Left ventricle myocardium superior (tissue), 1 donor: ENCODE results near the gene POT1. TPM values are rescaled to one million over a fixed set of nuclear protein-coding genes. Genes with fewer than 3 reads are reported as not detected.

Source experiments
- ATAC-seq: fragments of 200-7000 bp; cut with Tn5 transposase; one replicate; pipeline ENCODE4 v1.9.1; 2020; ENCODE audit warnings: mild to moderate bottlenecking, moderate library complexity
- DNase-seq: peaks from one replicate; pipeline ENCODE4 v3.0.0-alpha.2; 2020
- intact Hi-C: fragments of 100-400 bp; cut with micrococcal nuclease; formaldehyde crosslinking; loops from one replicate; pipeline ENCODE4 v1.11.0; 2022
- total RNA-seq: library from RNA; stranded (reverse); fragmentation: NEBNext Ultra II Directional; extraction: Animal tissue kit (Norgen Biotek cat#: 25700); gene quantifications from one replicate; pipeline ENCODE4 v1.2.1, GENCODE V29; 2021
- donor health status: DM: no; HTN: yes; CAD: no; lungs with severe emphysema.

The POT1 gene
- total RNA-seq, 1 donor from 2014 or later: 16.9 TPM

GRCh38 chr7:124780608-124781007 lies 149.0 kb downstream of the POT1 start:
- ATAC-seq (no peak), DNase-seq (no peak)
- intact Hi-C loops: loop anchor here (5.0 kb wide), 1 partner anchor 608 kb away; no protein-coding TSS in a partner anchor

GRCh38 chr7:124780056-124780455 lies 149.6 kb downstream of the POT1 start:
- DNase-seq (no peak), ATAC-seq (no peak)
- intact Hi-C loops: loop anchor here (5.0 kb wide), 1 partner anchor 608 kb away; no protein-coding TSS in a partner anchor

- ATAC-seq (no peak), DNase-seq (no peak)
- intact Hi-C loops: loop anchor here (5.0 kb wide), 1 partner anchor 607 kb away; no protein-coding TSS in a partner anchor
Observed at GRCh38 chr7:124779620-124780019, 150.0 kb downstream of the POT1 start.

GRCh38 chr7:124779194-124779593 lies 150.4 kb downstream of the POT1 start:
- intact Hi-C loops: no loop called here
- ATAC-seq: no peak
- no peak for DNase-seq

- no peak for ATAC-seq
- DNase-seq: no peak
- intact Hi-C loops: no loop called here
Observed at GRCh38 chr7:124777268-124777667, 152.4 kb downstream of the POT1 start.

GRCh38 chr7:124776153-124776552 lies 153.5 kb downstream of the POT1 start:
- intact Hi-C loops: no loop called here
- DNase-seq: no peak
- ATAC-seq: no peak

- DNase-seq: no peak
- no peak for ATAC-seq
- intact Hi-C loops: no loop called here
Observed at GRCh38 chr7:124775422-124775821, 154.2 kb downstream of the POT1 start.

GRCh38 chr7:124773938-124774337 lies 155.7 kb downstream of the POT1 start:
- ATAC-seq (no peak), DNase-seq (no peak)
- intact Hi-C loops: no loop called here

GRCh38 chr7:124773339-124773738 lies 156.3 kb downstream of the POT1 start:
- DNase-seq (no peak), ATAC-seq (no peak)
- intact Hi-C loops: no loop called here

Other genes with a start within 250 kb of the POT1 start
- gene GPR37, start 164.0 kb downstream of the POT1 start, total RNA-seq: not detected